Spleen (tissue), 11 donors: ENCODE results near the gene CSF2. TPM values are rescaled to one million over a fixed set of nuclear protein-coding genes. Genes with fewer than 3 reads are reported as not detected.

Experiments
- DNase-seq: peaks from one replicate; pipeline ENCODE4 v3.0.0-alpha.2; 2020
- H3K27ac ChIP-seq, 8 donors: fragments of 200-600 bp; sonication (generic) in 7 of 8; 1 replicate in 4 of 8; 2 replicates in 4 of 8; pipeline versions ENCODE4 v1.5.0 to v1.8.0; 2016 to 2021; ENCODE audit warnings: inconsistent platforms in 4 of 8, mild to moderate bottlenecking in 4 of 8, moderate library complexity in 1 of 8
- H3K27me3 ChIP-seq, 7 donors: fragments of 200-600 bp; sonication (generic) in 6 of 7; replicated peaks in 1 of 7; 1 replicate in 4 of 7; 2 replicates in 3 of 7; pipeline versions ENCODE4 v1.5.0 to v1.8.0; 2016 to 2021; ENCODE audit warnings: inconsistent platforms in 3 of 7, mild to moderate bottlenecking in 1 of 7
- H3K36me3 ChIP-seq, 6 donors: fragments of 200-600 bp; sonication (generic) in 5 of 6; 1 replicate in 4 of 6; 2 replicates in 2 of 6; pipeline versions ENCODE4 v1.5.0 to v1.8.0; 2016 to 2021; ENCODE audit warnings: inconsistent platforms in 2 of 6
- H3K4me1 ChIP-seq, 6 donors: fragments of 200-600 bp; sonication (generic) in 5 of 6; 1 replicate in 3 of 6; 2 replicates in 3 of 6; pipeline versions ENCODE4 v1.5.0 to v1.8.0; 2016 to 2021; ENCODE audit warnings: inconsistent platforms in 3 of 6
- H3K4me3 ChIP-seq, 8 donors: fragments of 200-600 bp; sonication (generic) in 7 of 8; 1 replicate in 4 of 8; 2 replicates in 4 of 8; pipeline versions ENCODE4 v1.5.0 to v1.8.0; 2016 to 2021; ENCODE audit warnings: inconsistent platforms in 4 of 8, mild to moderate bottlenecking in 4 of 8, moderate library complexity in 2 of 8
- H3K9me3 ChIP-seq, 8 donors: fragments of 200-600 bp; sonication (generic) in 7 of 8; 1 replicate in 4 of 8; 2 replicates in 4 of 8; pipeline versions ENCODE4 v1.5.0 to v1.8.0; 2016 to 2021; ENCODE audit warnings: inconsistent platforms in 4 of 8
- CTCF ChIP-seq, 11 experiments: fragments of 200-600 bp in 7 of 11; fragments of 450-650 bp in 4 of 11; sonication (generic) in 4 of 11; IDR thresholded peaks in 8 of 11; conservative IDR thresholded peaks in 3 of 11; 1 replicate in 7 of 11; 2 replicates in 4 of 11; pipeline versions ENCODE4 v1.4.0 to v1.8.0; 2016 to 2021; ENCODE audit warnings: antibody characterized with exemption in 11 of 11, inconsistent platforms in 4 of 11, mild to moderate bottlenecking in 1 of 11
- POLR2A ChIP-seq, 3 donors: fragments of 450-650 bp; IDR thresholded peaks; one replicate each; pipeline ENCODE4 v1.5.1; 2017; ENCODE audit warnings: antibody characterized with exemption in 3 of 3, mild to moderate bottlenecking in 1 of 3
- POLR2AphosphoS5 ChIP-seq, 3 donors: sonication (generic); formaldehyde crosslinking; IDR thresholded peaks; one replicate each; pipeline ENCODE4 v1.5.1; 2017; ENCODE audit warnings: antibody characterized with exemption in 3 of 3
- whole genome bisulfite sequencing, 5 donors: extraction: QIAGEN DNeasy Blood & Tissue Kit in 3 of 5; methylation state at CpG; one replicate each; pipeline versions ENCODE4 v1.1.5 to v1.1.7; 2013 to 2018; 5-methylcytosine and 5-hydroxymethylcytosine counted together
- intact Hi-C: fragments of 100-400 bp; cut with DNase I; formaldehyde crosslinking; loops from one replicate; pipeline ENCODE4 v1.15.0; 2023; ENCODE audit warnings: low total_unique reads
- polyA plus RNA-seq, 3 donors: library from polyadenylated mRNA; stranded (reverse); fragments of 200-250 nt; gene quantifications; one replicate each; pipeline ENCODE4 v1.2.1, GENCODE V29; 2013
- total RNA-seq, 7 donors: library from RNA; depleted of rRNA in 3 of 7; stranded (reverse); fragments of >200 nt in 3 of 7; fragmentation: NEBNext Ultra II Directional in 4 of 7; extraction: Animal tissue kit (Norgen Biotek cat#: 25700) in 4 of 7; gene quantifications; one replicate each; pipeline versions ENCODE4 v1.1.0 to v1.2.1, GENCODE V29; 2016 to 2021
- donor health status: healthy with polysubstance abuse.
- donor health status: DM: no; HTN: no; CAD: no; lungs with moderate emphysema.
- donor health status: DM: no; HTN: no; CAD: no.
- donor health status: Bipolar disorder and iron deficiency.
- donor health status: healthy.
- donor health status: DM: no; HTN: no; CAD: no.
- donor health status: DM: yes; HTN: yes; CAD: no.

The CSF2 gene
- total and polyA plus RNA-seq, 10 donors: not detected

- Histone ChIP-seq H3K27me3 (no peaks in the 10 kb centered on the region), H3K4me1 (peaks cover 31 to 65% (median 51%) of the 10 kb centered on the region in 6 donors), H3K4me3 (peak overlapping the region in 1 of 8 donors; percentile 13), H3K36me3 (no peaks in the 10 kb centered on the region), H3K9me3 (no peaks in the 10 kb centered on the region), H3K27ac (peak overlapping the region in 6 of 8 donors; percentile 30 to 87 (median 79))
- intact Hi-C loops: no loop called here
- WGBS, 5 donors: 31 to 67% (median 48%) methylated on average over 8 of the region's 8 CpGs
- TF ChIP-seq POLR2A (IDR thresholded peaks at IDR 0.05) (no peak), POLR2AphosphoS5 (IDR thresholded peaks at IDR 0.05) (no peak), CTCF (IDR thresholded peaks at IDR 0.05 in 8 of 11, conservative IDR thresholded peaks at IDR 0.05 in 3 of 11) (no peak)
- DNase-seq: peak; percentile 80
Observed at GRCh38 chr5:132100672-132101261, 27.2 kb downstream of the CSF2 start.

- Histone ChIP-seq H3K4me3 (no peak overlapping the region), H3K27ac (peak overlapping the region in 6 of 8 donors; percentile 30 to 87 (median 79)), H3K36me3 (no peaks in the 10 kb centered on the region), H3K9me3 (no peaks in the 10 kb centered on the region), H3K27me3 (no peaks in the 10 kb centered on the region), H3K4me1 (peaks cover 31 to 64% (median 51%) of the 10 kb centered on the region in 6 donors)
- peak; percentile 80 for DNase-seq
- TF ChIP-seq POLR2AphosphoS5 (IDR thresholded peaks at IDR 0.05): no peak
- no peak for TF ChIP-seq CTCF (IDR thresholded peaks at IDR 0.05 in 8 of 11, conservative IDR thresholded peaks at IDR 0.05 in 3 of 11)
- no peak for TF ChIP-seq POLR2A (IDR thresholded peaks at IDR 0.05)
- intact Hi-C loops: no loop called here
- WGBS, 5 donors: 83 to 96% (median 95%) methylated on average over 4 to 6 of the region's 6 CpGs
Observed at GRCh38 chr5:132101385-132101880, 27.8 kb downstream of the CSF2 start.

GRCh38 chr5:132102101-132102701 is 28.6 kb downstream of the CSF2 start:
- H3K4me1 ChIP-seq: peaks cover 31 to 64% (median 51%) of the 10 kb centered on the region in 6 donors
- H3K27me3 ChIP-seq: no peaks in the 10 kb centered on the region
- TF ChIP-seq POLR2AphosphoS5 (IDR thresholded peaks at IDR 0.05) (no peak), POLR2A (IDR thresholded peaks at IDR 0.05) (no peak), CTCF (IDR thresholded peaks at IDR 0.05 in 8 of 11, conservative IDR thresholded peaks at IDR 0.05 in 3 of 11) (no peak)
- peak; percentile 71 for DNase-seq
- intact Hi-C loops: no loop called here
- H3K27ac ChIP-seq: peak overlapping the region; percentile 4 to 87 (median 79)
- 74 to 92% (median 86%) methylated on average over 5 of the region's 5 CpGs for WGBS, 5 donors
- H3K36me3 ChIP-seq: no peaks in the 10 kb centered on the region
- H3K9me3 ChIP-seq: no peaks in the 10 kb centered on the region
- no peak overlapping the region for H3K4me3 ChIP-seq

- Histone ChIP-seq H3K27me3 (no peaks in the 10 kb centered on the region), H3K36me3 (no peaks in the 10 kb centered on the region), H3K4me1 (peaks cover 31 to 64% (median 51%) of the 10 kb centered on the region in 6 donors), H3K9me3 (no peaks in the 10 kb centered on the region), H3K27ac (peak overlapping the region; percentile 4 to 87 (median 79)), H3K4me3 (peak overlapping the region in 1 of 8 donors; percentile 9)
- intact Hi-C loops: no loop called here
- 40 to 64% (median 48%) methylated on average over 2 to 3 of the region's 3 CpGs for whole genome bisulfite sequencing, 5 donors
- DNase-seq: no peak
- TF ChIP-seq CTCF (IDR thresholded peaks at IDR 0.05 in 8 of 11, conservative IDR thresholded peaks at IDR 0.05 in 3 of 11) (no peak), POLR2AphosphoS5 (IDR thresholded peaks at IDR 0.05) (no peak)
Observed at GRCh38 chr5:132102944-132103331, 29.3 kb downstream of the CSF2 start.
